ENCODE measurements around the gene FUT1.
"Not testable (repeated sequence)": the region's sequence is repeated elsewhere in the genome, so short reads cannot be mapped to it uniquely, and the experiment has no call there.

FUT1 gene
- total RNA-seq, result 0 to 0.46 (median 0.04) reads per million in 4 donors

- peak in 4 of 5 donors; percentile 18 to 37 (median 34) for DNase-seq
Observed at GRCh38 chr19:48752496-48753365, at the start of gene FUT1. TSS of gene FUT1 (minus strand) at chr19:48752641. CDS start at chr19:48751281, 1,360 bp downstream.

GRCh38 chr19:48799358-48800300 is 47.2 kb upstream of the FUT1 start:
- no peak for DNase-seq

GRCh38 chr19:48798937-48799336 is 46.5 kb upstream of the FUT1 start:
- DNase-seq, result no peak

GRCh38 chr19:48797103-48797502 is 44.7 kb upstream of the FUT1 start:
- DNase-seq, result no peak

GRCh38 chr19:48796298-48797083 is 44.0 kb upstream of the FUT1 start:
- no peak for DNase-seq

- DNase-seq, result no peak
Observed at GRCh38 chr19:48795685-48796070, 43.2 kb upstream of the FUT1 start.

- peak; percentile 65 to 89 (median 78) for DNase-seq
Observed at GRCh38 chr19:48795055-48795684, 42.7 kb upstream of the FUT1 start.

GRCh38 chr19:48794291-48794690 is 41.9 kb upstream of the FUT1 start:
- no peak for DNase-seq

- no peak for DNase-seq
Observed at GRCh38 chr19:48793271-48793670, 40.8 kb upstream of the FUT1 start.

- DNase-seq, result not testable (repeated sequence)
Observed at GRCh38 chr19:48787331-48787730, 34.9 kb upstream of the FUT1 start.

GRCh38 chr19:48786422-48786821 is 34.0 kb upstream of the FUT1 start:
- DNase-seq, result not testable (repeated sequence)

- no peak for DNase-seq
Observed at GRCh38 chr19:48784527-48784926, 32.1 kb upstream of the FUT1 start.

- no peak for DNase-seq
Observed at GRCh38 chr19:48780631-48781391, 28.4 kb upstream of the FUT1 start.

GRCh38 chr19:48779636-48780035 is 27.2 kb upstream of the FUT1 start:
- no peak for DNase-seq

- no peak for DNase-seq
Observed at GRCh38 chr19:48777720-48778119, 25.3 kb upstream of the FUT1 start.

GRCh38 chr19:48777139-48777538 is 24.7 kb upstream of the FUT1 start:
- DNase-seq, result no peak

GRCh38 chr19:48772503-48772953 is 20.1 kb upstream of the FUT1 start:
- DNase-seq, result no peak

- no peak for DNase-seq
Observed at GRCh38 chr19:48770734-48771472, 18.5 kb upstream of the FUT1 start.

- DNase-seq, result no peak
Observed at GRCh38 chr19:48770266-48770665, 17.8 kb upstream of the FUT1 start.

GRCh38 chr19:48768994-48769713 is 16.7 kb upstream of the FUT1 start:
- no peak for DNase-seq
